ENCODE results near the gene COL24A1. TPM values are rescaled to one million over a fixed set of nuclear protein-coding genes. Genes with fewer than 3 reads are reported as not detected.

COL24A1 gene
- polyA plus RNA-seq, 1 donor (not counting 4 experiments of a cell fraction or from before 2014, with no cell fraction given): not detected

GRCh38 chr1:85892366-85892765 lies 264.2 kb downstream of the COL24A1 start:
- H3K4me3 ChIP-seq (ENCODE audit: control insufficient read depth in 2 of 3, extremely low read depth in 1 of 3, insufficient read depth in 2 of 3, low read depth in 1 of 3, low read length in 3 of 3): no peak overlapping the region
- no peaks in the 10 kb centered on the region for H3K27me3 ChIP-seq (ENCODE audit: control insufficient read depth, extremely low read depth, insufficient read depth, low read length)
- H3K27ac ChIP-seq (ENCODE audit: control insufficient read depth, insufficient read depth, low read length): no peak overlapping the region
- H3K9ac ChIP-seq (ENCODE audit: control insufficient read depth, extremely low read depth, insufficient read depth, low read length): no peak overlapping the region
- no peak overlapping the region for H3K4me2 ChIP-seq (ENCODE audit: control insufficient read depth, extremely low read depth, insufficient read depth, low read depth, low read length)
- no peaks in the 10 kb centered on the region for H3K9me1 ChIP-seq (ENCODE audit: control insufficient read depth, extremely low read depth, insufficient read depth, low read length)
- no peak for FAIRE-seq
- H2AFZ ChIP-seq (ENCODE audit: control insufficient read depth, low read length): no peak overlapping the region
- no peak for DNase-seq (ENCODE audit: low read depth, low spot score)
- TF ChIP-seq CTCF (optimal IDR thresholded peaks at IDR 0.05 in 1 of 3, IDR thresholded peaks at IDR 0.05 in 1 of 3, conservative IDR thresholded peaks at IDR 0.05 in 1 of 3; ENCODE audit: extremely low read depth in 1 of 3, insufficient read depth in 2 of 3, low read length in 3 of 3) (no peak), EZH2 (IDR thresholded peaks at IDR 0.05; ENCODE audit: low read length) (no peak)
- no peaks in the 10 kb centered on the region for H4K20me1 ChIP-seq (ENCODE audit: control insufficient read depth, extremely low read depth, insufficient read depth, low read length)
- no peaks in the 10 kb centered on the region for H3K9me3 ChIP-seq (ENCODE audit: control insufficient read depth, low read depth, low read length)
- no peaks in the 10 kb centered on the region for H3K4me1 ChIP-seq (ENCODE audit: control insufficient read depth, extremely low read depth, insufficient read depth, low read length)
- H3K79me2 ChIP-seq (ENCODE audit: control insufficient read depth, insufficient read depth, low read length): no peaks in the 10 kb centered on the region
- dilution Hi-C loops (cut with MboI; ENCODE audit: extremely low pct_ligation_motif_present, low sequenced_read_pairs): no loop called here
- no peaks in the 10 kb centered on the region for H3K36me3 ChIP-seq (ENCODE audit: control insufficient read depth in 2 of 2, extremely low read depth in 1 of 2, insufficient read depth in 2 of 2, low read length in 2 of 2)

GRCh38 chr1:85889870-85890269 lies 266.7 kb downstream of the COL24A1 start:
- DNase-seq (ENCODE audit: low read depth, low spot score): no peak

More at GRCh38 chr1:85889870-85890269, 266.7 kb downstream of the COL24A1 start:
- no peak for TF ChIP-seq CTCF (optimal IDR thresholded peaks at IDR 0.05 in 1 of 3, IDR thresholded peaks at IDR 0.05 in 1 of 3, conservative IDR thresholded peaks at IDR 0.05 in 1 of 3; ENCODE audit: extremely low read depth in 1 of 3, insufficient read depth in 2 of 3, low read length in 3 of 3)
- no peak for TF ChIP-seq EZH2 (IDR thresholded peaks at IDR 0.05; ENCODE audit: low read length)
- Histone ChIP-seq H3K36me3 (ENCODE audit: control insufficient read depth in 2 of 2, extremely low read depth in 1 of 2, insufficient read depth in 2 of 2, low read length in 2 of 2) (no peaks in the 10 kb centered on the region), H3K9me3 (ENCODE audit: control insufficient read depth, low read depth, low read length) (no peaks in the 10 kb centered on the region), H3K4me3 (ENCODE audit: control insufficient read depth in 2 of 3, extremely low read depth in 1 of 3, insufficient read depth in 2 of 3, low read depth in 1 of 3, low read length in 3 of 3) (no peak overlapping the region), H4K20me1 (ENCODE audit: control insufficient read depth, extremely low read depth, insufficient read depth, low read length) (no peaks in the 10 kb centered on the region), H2AFZ (ENCODE audit: control insufficient read depth, low read length) (no peak overlapping the region), H3K79me2 (ENCODE audit: control insufficient read depth, insufficient read depth, low read length) (no peaks in the 10 kb centered on the region), H3K4me2 (ENCODE audit: control insufficient read depth, extremely low read depth, insufficient read depth, low read depth, low read length) (no peak overlapping the region), H3K27ac (ENCODE audit: control insufficient read depth, insufficient read depth, low read length) (no peak overlapping the region), H3K4me1 (ENCODE audit: control insufficient read depth, extremely low read depth, insufficient read depth, low read length) (no peaks in the 10 kb centered on the region), H3K9me1 (ENCODE audit: control insufficient read depth, extremely low read depth, insufficient read depth, low read length) (no peaks in the 10 kb centered on the region), H3K9ac (ENCODE audit: control insufficient read depth, extremely low read depth, insufficient read depth, low read length) (no peak overlapping the region), H3K27me3 (ENCODE audit: control insufficient read depth, extremely low read depth, insufficient read depth, low read length) (no peaks in the 10 kb centered on the region)
- no peak for FAIRE-seq
- dilution Hi-C loops (cut with MboI; ENCODE audit: extremely low pct_ligation_motif_present, low sequenced_read_pairs): no loop called here

All from keratinocyte (primary cell).